Fibroblast of pulmonary artery (primary cell): ENCODE data around the gene CCT6B.

ENCODE experiments used
- DNase-seq: peaks from one replicate; pipeline ENCODE4 v3.0.0-alpha.2; 2010; ENCODE audit warnings: low read depth
- H3K4me3 ChIP-seq: replicated peaks from 2 replicates; pipeline ENCODE4 v1.5.1; 2011; ENCODE audit warnings: low read depth, mild to moderate bottlenecking, control low read depth, low read length, moderate library complexity
- CTCF ChIP-seq: IDR thresholded peaks from 2 replicates; pipeline ENCODE4 v1.5.1; 2011; ENCODE audit warnings: mild to moderate bottlenecking, control low read depth, low read length, inconsistent platforms; ENCODE audit errors: missing control alignments

Gene CCT6B

GRCh38 chr17:34886831-34887230, 74.4 kb downstream of the CCT6B start:
- no peak overlapping the region for H3K4me3 ChIP-seq
- DNase-seq: no peak
- no peak for TF ChIP-seq CTCF

- DNase-seq: no peak
- no peak for TF ChIP-seq CTCF
- H3K4me3 ChIP-seq: no peak overlapping the region
Measured at GRCh38 chr17:34885076-34885475, 76.2 kb downstream of the CCT6B start.

- TF ChIP-seq CTCF: no peak
- no peak overlapping the region for H3K4me3 ChIP-seq
- no peak for DNase-seq
Measured at GRCh38 chr17:34884597-34884996, 76.7 kb downstream of the CCT6B start.

- DNase-seq: no peak
- H3K4me3 ChIP-seq: no peak overlapping the region
- no peak for TF ChIP-seq CTCF
Measured at GRCh38 chr17:34883106-34884000, 77.9 kb downstream of the CCT6B start.

- DNase-seq: no peak
- TF ChIP-seq CTCF: no peak
- H3K4me3 ChIP-seq: no peak overlapping the region
Measured at GRCh38 chr17:34879146-34879545, 82.1 kb downstream of the CCT6B start.
